Measurements from ENCODE around the gene PLEKHJ1. TPM values are rescaled to one million over a fixed set of nuclear protein-coding genes. Genes with fewer than 3 reads are reported as not detected.

The PLEKHJ1 gene
- total RNA-seq, 1 donor from 2014 or later: 40.8 TPM

DNA sequence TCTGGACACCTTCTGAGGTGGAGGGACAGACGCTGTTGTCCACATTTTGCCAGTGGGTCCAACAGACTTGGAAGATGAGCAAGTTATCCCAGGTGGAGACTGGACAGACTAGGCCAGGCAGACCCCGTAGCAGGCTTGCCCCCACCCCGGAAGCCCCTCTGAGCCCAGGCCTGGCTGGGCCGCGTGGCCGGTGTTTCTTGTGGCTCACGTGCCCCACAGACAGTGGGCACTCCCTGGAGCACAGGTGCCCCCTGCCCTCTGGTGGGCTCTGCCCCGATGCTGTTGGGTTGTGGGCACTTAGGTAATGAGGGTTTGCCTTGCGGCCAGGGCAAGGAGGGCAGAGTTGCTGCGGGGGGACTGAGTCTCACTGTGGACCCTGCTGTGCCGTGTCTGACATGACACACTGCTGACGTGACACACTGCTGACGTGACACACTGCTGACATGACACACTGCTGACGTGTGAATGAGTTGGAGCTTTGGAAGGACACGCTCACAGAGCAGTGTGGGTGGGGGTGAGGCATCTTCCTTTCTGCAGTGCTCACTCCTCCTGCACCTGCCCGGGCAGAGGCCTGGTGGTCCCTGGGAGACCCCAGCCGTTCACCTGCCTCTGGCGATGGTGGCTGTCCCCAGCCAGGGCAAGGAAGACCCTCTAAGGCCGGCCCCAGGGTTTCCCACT lies 47.3 kb downstream of the PLEKHJ1 start:
- no peak for DNase-seq (ENCODE audit: low spot score in 2 of 2)
- no peak for FAIRE-seq

DNA sequence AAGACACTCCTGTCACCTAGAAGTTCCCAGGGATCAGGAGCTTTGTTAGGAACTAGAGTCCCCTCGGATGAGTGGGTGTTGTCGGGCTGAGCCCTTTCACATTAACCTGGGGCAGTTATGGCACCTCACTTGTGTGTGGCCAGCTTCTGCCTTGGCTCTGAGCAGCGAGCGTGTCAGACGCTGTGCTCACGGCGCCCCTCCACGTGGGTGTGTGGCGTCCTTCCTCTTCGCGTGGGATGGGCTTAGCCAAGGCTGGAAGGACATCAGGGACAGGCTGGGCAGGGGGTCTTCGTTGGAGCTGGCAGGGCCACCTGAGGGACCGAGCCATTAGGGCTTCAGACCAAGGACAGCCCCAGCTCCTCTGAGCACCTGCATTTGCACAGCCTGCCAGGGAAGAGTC lies 49.0 kb downstream of the PLEKHJ1 start:
- DNase-seq (ENCODE audit: low spot score in 2 of 2): no peak
- no peak for FAIRE-seq

DNA sequence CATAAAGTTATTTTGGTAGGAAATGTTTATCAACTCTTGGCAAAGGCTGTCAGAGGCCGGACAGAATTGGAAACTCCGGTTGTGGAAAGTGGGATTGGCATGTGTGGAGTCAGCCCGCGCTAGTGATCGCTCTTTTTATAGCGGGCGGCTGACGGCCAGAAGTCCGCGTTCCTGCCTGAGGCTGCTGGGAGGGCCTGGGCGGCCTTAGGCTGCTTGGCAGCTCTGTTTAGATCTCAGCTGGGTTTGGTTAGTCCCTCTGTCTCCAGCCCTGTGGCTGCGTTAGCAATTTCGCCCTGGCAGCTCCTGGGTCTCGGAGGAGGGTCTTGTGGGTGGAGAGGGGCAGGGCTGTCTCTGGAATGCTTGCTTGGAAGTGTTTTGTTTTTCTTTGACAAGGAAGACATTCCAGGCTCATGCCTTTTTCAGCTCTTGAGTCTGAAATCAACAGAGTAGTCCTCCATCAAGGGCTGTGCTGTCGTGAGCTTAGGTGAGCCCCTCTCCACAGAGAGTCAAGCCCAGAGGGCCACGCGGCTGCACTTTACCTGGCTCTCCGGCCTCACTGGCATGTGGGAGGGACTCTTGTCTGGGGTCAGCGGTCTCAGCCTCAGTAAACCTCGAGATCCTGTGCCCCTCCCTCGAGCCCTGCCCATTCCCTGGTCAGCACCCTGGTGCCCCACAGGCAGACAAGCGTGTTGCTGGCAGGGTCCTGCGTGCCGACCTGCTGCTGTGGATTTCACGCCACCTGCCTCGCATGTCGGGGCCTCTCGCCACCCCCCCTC lies 49.9 kb downstream of the PLEKHJ1 start:
- DNase-seq (ENCODE audit: low spot score in 2 of 2) (no peak), FAIRE-seq (no peak)

GRCh38 chr19:2185734-2186070 lies 50.4 kb downstream of the PLEKHJ1 start:
- DNase-seq (ENCODE audit: low spot score in 2 of 2) (no peak), FAIRE-seq (no peak)

GRCh38 chr19:2184422-2184975 lies 51.6 kb downstream of the PLEKHJ1 start:
- FAIRE-seq: no peak

More at GRCh38 chr19:2184422-2184975, 51.6 kb downstream of the PLEKHJ1 start:
- no peak for DNase-seq (ENCODE audit: low spot score in 2 of 2)

Small RNA genes within 50 kb of the gene (small RNA-seq; reads per million reads assigned to genes)
- gene MIR1227: not detected

Other genes with a start within 250 kb of the PLEKHJ1 start
- 41.2 TPM for gene BTBD2, start 220.6 kb downstream of the PLEKHJ1 start, total RNA-seq
- 18.3 TPM for gene MKNK2, start 185.1 kb downstream of the PLEKHJ1 start, total RNA-seq
- 9.4 TPM for gene MOB3A, start 140.0 kb downstream of the PLEKHJ1 start, total RNA-seq
- 2.9 TPM for gene IZUMO4, start 139.4 kb downstream of the PLEKHJ1 start, total RNA-seq
- gene AP3D1, start 84.8 kb downstream of the PLEKHJ1 start, total RNA-seq: 58.3 TPM
- gene DOT1L, start 72.4 kb downstream of the PLEKHJ1 start, total RNA-seq: 4.1 TPM
- gene SF3A2, start 495 bp upstream of the PLEKHJ1 start, total RNA-seq: 23.2 TPM
- gene AMH, start 13.0 kb upstream of the PLEKHJ1 start, total RNA-seq: 0.82 TPM
- gene JSRP1, start 20.1 kb upstream of the PLEKHJ1 start, total RNA-seq: 2.0 TPM
- under 0.01 TPM for gene PEAK3, start 45.8 kb upstream of the PLEKHJ1 start, total RNA-seq
- gene LINGO3, start 71.8 kb upstream of the PLEKHJ1 start, total RNA-seq: 0.82 TPM
- gene LSM7, start 92.3 kb upstream of the PLEKHJ1 start, total RNA-seq: 97.4 TPM
- gene SPPL2B, start 92.4 kb upstream of the PLEKHJ1 start, total RNA-seq: 16.3 TPM
- gene TMPRSS9, start 123.9 kb upstream of the PLEKHJ1 start, total RNA-seq: 0.41 TPM
- gene TIMM13, start 191.3 kb upstream of the PLEKHJ1 start, total RNA-seq: 18.3 TPM
- gene LMNB2, start 220.6 kb upstream of the PLEKHJ1 start, total RNA-seq: 46.9 TPM
- 1.2 TPM for gene GADD45B, start 239.8 kb upstream of the PLEKHJ1 start, total RNA-seq

All from frontal cortex (tissue), 4 donors.